A673 (cell line): Measurements from ENCODE around the gene ADAMTS7.
A peak's percentile ranks its signal among the peaks of the same experiment; 100 is the strongest.
"Not testable (repeated sequence)": the region's sequence is repeated elsewhere in the genome, so short reads cannot be mapped to it uniquely, and the experiment has no call there.

Source experiments
- CTCF ChIP-seq: fragments of 300-800, 200-600 bp; sonication (generic); conservative IDR thresholded peaks from 2 replicates; pipeline ENCODE4 v1.5.1; 2017; ENCODE audit warnings: low read depth, mild to moderate bottlenecking, antibody characterized with exemption, low read length, moderate library complexity, mixed read lengths
- EZH2 ChIP-seq: fragments of 200-600 bp; sonication (generic); IDR thresholded peaks from 2 replicates; pipeline ENCODE4 v1.6.1; 2017; ENCODE audit warnings: borderline replicate concordance, low read depth, mild to moderate bottlenecking, mixed read lengths, antibody characterized with exemption, low read length; ENCODE audit not compliant: poor library complexity, severe bottlenecking

GRCh38 chr15:78750974-78751601 lies 60.2 kb downstream of the ADAMTS7 start:
- peak; percentile 89 for TF ChIP-seq CTCF
- not testable (repeated sequence) for TF ChIP-seq EZH2
